ENCODE data around the gene TYSND1. TPM values are rescaled to one million over a fixed set of nuclear protein-coding genes. Genes with fewer than 3 reads are reported as not detected.

The TYSND1 gene
- total RNA-seq, 1 experiment from 2014 or later, result 39.3 TPM

- ATAC-seq (peak; percentile 13), DNase-seq (ENCODE audit: low read depth, low spot score) (no peak)
- H3K36me3 ChIP-seq (ENCODE audit: control insufficient read depth, insufficient read depth, low read length), result no peaks in the 10 kb centered on the region
- peak overlapping the region; percentile 55 to 81 for H3K4me3 ChIP-seq (ENCODE audit: low read depth in 2 of 2, low read length in 2 of 2)
- peaks cover 19% of the 10 kb centered on the region for H3K4me1 ChIP-seq (ENCODE audit: control insufficient read depth, insufficient read depth, low read length)
- H3K27ac ChIP-seq (ENCODE audit: low read length), result peak overlapping the region; percentile 92; the same call in 1 of the 2 replicates
- TF ChIP-seq POLR2AphosphoS5 (IDR thresholded peaks at IDR 0.05; ENCODE audit: low read depth, low read length) (no peak), CTCF (IDR thresholded peaks at IDR 0.05) (no peak), TCF7L2 (IDR thresholded peaks at IDR 0.05; ENCODE audit: low read depth, low read length) (no peak), SIN3A (IDR thresholded peaks at IDR 0.05; ENCODE audit: borderline replicate concordance, insufficient read depth, low read depth, low read length) (no peak), REST (IDR thresholded peaks at IDR 0.05; ENCODE audit: insufficient read depth in 1 of 2, low read depth in 2 of 2, low read length in 1 of 2) (no peak)
- H3K27me3 ChIP-seq (ENCODE audit: control insufficient read depth, insufficient read depth, low read length), result no peaks in the 10 kb centered on the region
- CTCF ChIA-PET, result interaction anchor here (0.6 kb wide), 1 partner anchor 18 kb away, joined by 3 read pairs; no protein-coding TSS in a partner anchor
- no peaks in the 10 kb centered on the region for H3K9me3 ChIP-seq (ENCODE audit: control insufficient read depth, insufficient read depth, low read depth, low read length)
- POLR2A ChIA-PET, result no interaction called here
- in situ Hi-C loops (cut with HindIII; ENCODE audit: low pct_unique_long_range_greater_than_20kb, low sequenced_read_pairs) (no loop called here), intact Hi-C loops (cut with micrococcal nuclease; ENCODE audit: unreplicated experiment) (no loop called here)
- BruUV-seq (replicated peaks), result no TSS peak
Observed at GRCh38 chr10:70131560-70131937, 15.0 kb downstream of the TYSND1 start.

- Histone ChIP-seq H3K9me3 (ENCODE audit: control insufficient read depth, insufficient read depth, low read depth, low read length) (no peaks in the 10 kb centered on the region), H3K4me1 (ENCODE audit: control insufficient read depth, insufficient read depth, low read length) (peaks cover 19% of the 10 kb centered on the region), H3K4me3 (ENCODE audit: low read depth in 2 of 2, low read length in 2 of 2) (peak overlapping the region in 1 of 2 experiments; percentile 81; a peak in 2 of 4 replicates), H3K36me3 (ENCODE audit: control insufficient read depth, insufficient read depth, low read length) (no peaks in the 10 kb centered on the region), H3K27me3 (ENCODE audit: control insufficient read depth, insufficient read depth, low read length) (no peaks in the 10 kb centered on the region), H3K27ac (ENCODE audit: low read length) (no peak overlapping the region; the same call in 1 of the 2 replicates)
- intact Hi-C loops (cut with micrococcal nuclease; ENCODE audit: unreplicated experiment), result no loop called here
- ChIA-PET POLR2A (interaction anchor here (0.7 kb wide), 1 partner anchor 8 kb away, joined by 3 read pairs; no protein-coding TSS in a partner anchor), CTCF (interaction anchor here (0.6 kb wide), 1 partner anchor 18 kb away, joined by 3 read pairs; no protein-coding TSS in a partner anchor)
- no TSS peak for BruUV-seq (replicated peaks)
- no peak for DNase-seq (ENCODE audit: low read depth, low spot score)
- 0 out of 2 replicates have a peak, but pooled peaks have one; percentile 1 for ATAC-seq
- TF ChIP-seq POLR2AphosphoS5 (IDR thresholded peaks at IDR 0.05; ENCODE audit: low read depth, low read length) (no peak), REST (IDR thresholded peaks at IDR 0.05; ENCODE audit: insufficient read depth in 1 of 2, low read depth in 2 of 2, low read length in 1 of 2) (no peak), CTCF (IDR thresholded peaks at IDR 0.05) (no peak), TCF7L2 (IDR thresholded peaks at IDR 0.05; ENCODE audit: low read depth, low read length) (no peak)
- in situ Hi-C loops (cut with HindIII; ENCODE audit: low pct_unique_long_range_greater_than_20kb, low sequenced_read_pairs), result no loop called here
Observed at GRCh38 chr10:70130878-70131559, 15.5 kb downstream of the TYSND1 start.

All from Panc1 (cell line).